HG02588 (cell line): ENCODE data around the gene MGAT2.
"Not testable (repeated sequence)": the region's sequence is repeated elsewhere in the genome, so short reads cannot be mapped to it uniquely, and the experiment has no call there.

Source experiments
- ATAC-seq: cut with Tn5 transposase; IDR thresholded peaks from one replicate; pipeline ENCODE4 v1.9.1; 2021; ENCODE audit warnings: mild to moderate bottlenecking, moderate library complexity; ENCODE audit not compliant: unreplicated experiment

MGAT2 gene

DNA sequence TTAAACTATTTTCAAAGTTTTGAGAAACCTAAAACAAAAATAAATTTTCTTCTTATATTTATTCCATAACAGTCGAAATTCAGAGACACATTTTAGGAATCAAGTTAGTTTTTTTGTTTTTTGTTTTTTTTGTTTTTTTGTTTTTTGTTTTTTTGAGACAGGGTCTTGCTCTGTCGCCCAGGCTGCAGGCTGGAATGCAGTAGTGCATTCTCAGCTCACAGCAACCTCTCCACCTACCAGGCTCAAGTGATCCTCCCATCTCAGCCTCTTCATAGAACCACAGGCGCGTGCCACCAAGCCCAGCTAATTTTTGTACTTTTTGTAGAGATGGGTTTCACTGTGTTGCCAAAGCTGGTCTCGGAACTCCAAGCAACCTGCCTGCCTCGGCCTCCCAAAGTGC is 32.9 kb downstream of the MGAT2 start:
- no peak for ATAC-seq

DNA sequence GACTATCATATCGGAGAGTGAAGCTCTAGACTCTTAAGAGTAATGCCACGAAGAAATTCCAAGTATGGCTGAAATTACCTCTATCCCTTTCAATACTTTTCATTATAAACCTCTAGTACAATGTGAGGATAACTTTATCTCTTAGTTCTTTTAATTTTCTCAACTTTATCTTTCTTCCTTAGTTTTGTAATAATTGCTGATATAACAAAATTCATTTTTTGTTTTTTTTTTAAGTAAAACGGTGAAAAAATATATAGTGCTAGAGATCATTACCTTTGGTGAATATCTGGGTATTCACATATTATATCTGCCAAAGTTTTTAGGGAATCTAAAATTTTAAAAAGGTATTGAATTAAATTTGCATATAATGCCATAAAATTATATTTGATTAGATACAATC is 33.9 kb downstream of the MGAT2 start:
- ATAC-seq, result no peak

DNA sequence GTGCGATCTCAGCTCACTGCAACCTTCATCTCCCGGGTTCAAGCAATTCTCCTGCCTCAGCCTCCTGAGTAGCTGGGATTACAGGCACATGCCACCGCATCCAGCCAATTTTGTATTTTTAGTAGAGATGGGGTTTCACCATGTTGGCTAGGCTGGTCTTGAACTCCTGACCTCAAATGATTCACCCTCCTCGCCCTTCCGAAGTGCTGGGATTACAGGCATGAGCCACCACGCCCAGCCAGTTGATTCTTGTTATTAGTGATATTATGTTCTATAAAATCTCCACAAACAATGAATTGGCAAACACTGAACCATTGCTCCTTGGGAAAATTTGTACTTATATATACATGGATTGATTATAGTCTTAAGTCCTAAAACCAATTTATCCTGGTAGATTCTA is 36.9 kb downstream of the MGAT2 start:
- not testable (repeated sequence) for ATAC-seq

DNA sequence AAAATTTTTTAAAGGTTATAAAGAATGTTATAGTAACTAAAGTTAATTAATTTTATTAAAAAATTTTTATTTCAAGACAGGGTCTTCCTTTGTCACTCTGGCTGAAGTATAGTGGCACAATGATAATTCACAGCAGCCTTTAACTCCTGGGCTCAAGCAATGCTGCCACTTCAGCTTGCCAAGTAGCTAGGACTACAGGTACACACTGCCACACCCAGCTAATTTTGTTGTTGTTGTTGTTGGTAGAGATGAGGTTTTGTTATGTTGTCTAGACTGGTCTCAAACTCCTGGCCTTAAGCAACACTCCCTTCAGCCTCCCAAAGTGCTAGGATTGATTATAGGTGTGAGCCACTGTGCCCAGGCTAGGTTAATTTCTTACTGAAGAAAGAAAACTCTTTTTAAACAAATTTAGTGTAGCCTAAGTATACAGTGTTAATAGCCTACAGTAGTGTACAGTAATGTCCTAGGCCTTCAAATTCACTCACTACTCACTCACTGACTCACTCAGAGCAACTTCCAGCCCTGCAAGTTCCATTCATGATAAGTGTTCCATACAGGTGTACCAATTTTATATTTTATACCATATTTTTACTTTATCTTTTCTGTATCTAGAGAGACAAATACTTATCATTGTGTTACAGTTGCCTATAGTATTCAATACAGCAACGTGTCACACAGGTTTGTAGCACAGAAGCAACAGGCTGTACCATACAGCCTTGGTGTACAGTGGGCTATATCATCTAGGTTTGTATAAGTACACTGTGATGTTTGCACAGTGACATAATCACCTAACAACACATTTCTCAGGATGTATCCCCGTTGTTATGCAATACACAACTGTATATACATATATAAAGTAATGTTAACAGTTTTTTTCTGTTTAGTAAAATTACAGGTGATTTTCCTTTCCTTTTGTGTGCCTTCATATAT is 39.2 kb downstream of the MGAT2 start:
- ATAC-seq, result no peak

DNA sequence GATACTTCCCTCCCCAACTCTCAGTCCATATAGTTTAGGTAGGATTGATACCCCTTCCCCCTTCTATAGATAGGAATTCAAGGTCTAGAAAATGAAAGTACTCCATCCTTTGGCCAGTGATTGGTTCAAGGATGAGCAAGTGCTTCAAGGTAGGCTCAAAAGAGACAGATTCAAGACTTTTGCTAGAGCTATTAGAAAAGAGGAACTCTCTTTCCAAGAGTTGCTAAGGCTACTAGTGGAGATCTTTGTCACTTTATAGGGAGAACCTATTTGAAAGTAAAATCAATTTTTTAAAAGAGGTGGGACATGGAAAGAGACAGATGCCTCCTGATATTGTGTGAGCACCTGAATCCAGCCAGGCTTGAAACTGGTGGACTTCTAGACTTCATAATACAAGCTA is 49.9 kb downstream of the MGAT2 start:
- no peak for ATAC-seq
